Measurements from ENCODE around the gene SPAG16. TPM values are rescaled to one million over a fixed set of nuclear protein-coding genes. Genes with fewer than 3 reads are reported as not detected.

Gene SPAG16
- total RNA-seq, 2 donors from 2014 or later = 5.3 to 6.6 TPM

GRCh38 chr2:214077727-214078126, 793.5 kb downstream of the SPAG16 start:
- Mint-ChIP-seq H3K27ac (no peak overlapping the region), H3K9me3 (peaks cover 4% of the 10 kb centered on the region), H3K4me1 (ENCODE audit: low read depth in 2 of 2) (no peaks in the 10 kb centered on the region), H3K36me3 (no peaks in the 10 kb centered on the region), H3K4me3 (no peak overlapping the region), H3K27me3 (no peaks in the 10 kb centered on the region)
- DNase-seq (ENCODE audit: low spot score) = no peak
- no peak for ATAC-seq

- Mint-ChIP-seq H3K27ac (no peak overlapping the region), H3K27me3 (no peaks in the 10 kb centered on the region), H3K4me1 (ENCODE audit: low read depth in 2 of 2) (no peaks in the 10 kb centered on the region), H3K36me3 (no peaks in the 10 kb centered on the region), H3K9me3 (peaks cover 4% of the 10 kb centered on the region), H3K4me3 (no peak overlapping the region)
- ATAC-seq (no peak), DNase-seq (ENCODE audit: low spot score) (no peak)
These were observed 794.8 kb downstream of the SPAG16 start for GRCh38 chr2:214079032-214079431.

GRCh38 chr2:214088536-214088935, 804.3 kb downstream of the SPAG16 start:
- DNase-seq (ENCODE audit: low spot score) = no peak
- Mint-ChIP-seq H3K27me3 (no peaks in the 10 kb centered on the region), H3K27ac (no peak overlapping the region), H3K4me3 (no peak overlapping the region), H3K9me3 (peaks cover 4% of the 10 kb centered on the region), H3K4me1 (ENCODE audit: low read depth in 2 of 2) (no peaks in the 10 kb centered on the region), H3K36me3 (no peaks in the 10 kb centered on the region)
- ATAC-seq = no peak

- Mint-ChIP-seq H3K4me1 (ENCODE audit: low read depth in 2 of 2) (no peaks in the 10 kb centered on the region), H3K27ac (no peak overlapping the region), H3K27me3 (no peaks in the 10 kb centered on the region), H3K9me3 (no peaks in the 10 kb centered on the region), H3K4me3 (no peak overlapping the region), H3K36me3 (no peaks in the 10 kb centered on the region)
- DNase-seq (ENCODE audit: low spot score) (no peak), ATAC-seq (no peak)
These were observed 812.0 kb downstream of the SPAG16 start for GRCh38 chr2:214096208-214096715.

- H3K27ac Mint-ChIP-seq = no peak overlapping the region
- H3K36me3 Mint-ChIP-seq = no peaks in the 10 kb centered on the region
- DNase-seq (ENCODE audit: low spot score) (no peak), ATAC-seq (no peak)
- H3K4me1 Mint-ChIP-seq (ENCODE audit: low read depth in 2 of 2) = no peaks in the 10 kb centered on the region
- no peaks in the 10 kb centered on the region for H3K27me3 Mint-ChIP-seq
- H3K9me3 Mint-ChIP-seq = peaks cover 4% of the 10 kb centered on the region
- H3K4me3 Mint-ChIP-seq = no peak overlapping the region
These were observed 814.5 kb downstream of the SPAG16 start for GRCh38 chr2:214098811-214099210.

- no peaks in the 10 kb centered on the region for H3K36me3 Mint-ChIP-seq
- DNase-seq (ENCODE audit: low spot score) (no peak), ATAC-seq (no peak)
- H3K27me3 Mint-ChIP-seq = no peaks in the 10 kb centered on the region
- no peak overlapping the region for H3K4me3 Mint-ChIP-seq
- peaks cover 11% of the 10 kb centered on the region for H3K9me3 Mint-ChIP-seq
- no peaks in the 10 kb centered on the region for H3K4me1 Mint-ChIP-seq (ENCODE audit: low read depth in 2 of 2)
- H3K27ac Mint-ChIP-seq = no peak overlapping the region
These were observed 816.2 kb downstream of the SPAG16 start for GRCh38 chr2:214100488-214100887.

- ATAC-seq = no peak
- no peak overlapping the region for H3K4me3 Mint-ChIP-seq
- no peaks in the 10 kb centered on the region for H3K36me3 Mint-ChIP-seq
- DNase-seq (ENCODE audit: low spot score) = no peak
- peaks cover 11% of the 10 kb centered on the region for H3K9me3 Mint-ChIP-seq
- H3K27me3 Mint-ChIP-seq = no peaks in the 10 kb centered on the region
- H3K4me1 Mint-ChIP-seq (ENCODE audit: low read depth in 2 of 2) = no peaks in the 10 kb centered on the region
- H3K27ac Mint-ChIP-seq = no peak overlapping the region
These were observed 819.2 kb downstream of the SPAG16 start for GRCh38 chr2:214103276-214104001.

- no peak overlapping the region for H3K27ac Mint-ChIP-seq
- H3K9me3 Mint-ChIP-seq = peaks cover 11% of the 10 kb centered on the region
- H3K27me3 Mint-ChIP-seq = no peaks in the 10 kb centered on the region
- no peak for ATAC-seq
- no peaks in the 10 kb centered on the region for H3K36me3 Mint-ChIP-seq
- no peak overlapping the region for H3K4me3 Mint-ChIP-seq
- DNase-seq (ENCODE audit: low spot score) = no peak
- H3K4me1 Mint-ChIP-seq (ENCODE audit: low read depth in 2 of 2) = no peaks in the 10 kb centered on the region
These were observed 820.0 kb downstream of the SPAG16 start for GRCh38 chr2:214104219-214104618.

GRCh38 chr2:214104967-214105366, 820.7 kb downstream of the SPAG16 start:
- no peak for ATAC-seq
- peaks cover 11% of the 10 kb centered on the region for H3K9me3 Mint-ChIP-seq

GRCh38 chr2:214107726-214108125, 823.5 kb downstream of the SPAG16 start:
- ATAC-seq = no peak
- no peak for DNase-seq (ENCODE audit: low spot score)
- H3K9me3 Mint-ChIP-seq = peaks cover 16% of the 10 kb centered on the region
- no peaks in the 10 kb centered on the region for H3K27me3 Mint-ChIP-seq
- no peak overlapping the region for H3K27ac Mint-ChIP-seq
- no peak overlapping the region for H3K4me3 Mint-ChIP-seq
- H3K4me1 Mint-ChIP-seq (ENCODE audit: low read depth in 2 of 2) = no peaks in the 10 kb centered on the region
- H3K36me3 Mint-ChIP-seq = no peaks in the 10 kb centered on the region

More at GRCh38 chr2:214104967-214105366, 820.7 kb downstream of the SPAG16 start:
- DNase-seq (ENCODE audit: low spot score) = no peak
- Mint-ChIP-seq H3K36me3 (no peaks in the 10 kb centered on the region), H3K27ac (no peak overlapping the region), H3K4me1 (ENCODE audit: low read depth in 2 of 2) (no peaks in the 10 kb centered on the region), H3K4me3 (no peak overlapping the region), H3K27me3 (no peaks in the 10 kb centered on the region)

GRCh38 chr2:214108598-214108997, 824.3 kb downstream of the SPAG16 start:
- Mint-ChIP-seq H3K9me3 (peaks cover 18% of the 10 kb centered on the region), H3K27ac (no peak overlapping the region), H3K36me3 (peaks cover 5% of the 10 kb centered on the region), H3K27me3 (no peaks in the 10 kb centered on the region), H3K4me3 (no peak overlapping the region), H3K4me1 (ENCODE audit: low read depth in 2 of 2) (no peaks in the 10 kb centered on the region)
- DNase-seq (ENCODE audit: low spot score) (no peak), ATAC-seq (no peak)

- ATAC-seq = no peak
- no peak for DNase-seq (ENCODE audit: low spot score)
- H3K4me1 Mint-ChIP-seq (ENCODE audit: low read depth in 2 of 2) = no peaks in the 10 kb centered on the region
- H3K36me3 Mint-ChIP-seq = peaks cover 15% of the 10 kb centered on the region
- H3K27ac Mint-ChIP-seq = no peak overlapping the region
- no peaks in the 10 kb centered on the region for H3K27me3 Mint-ChIP-seq
- peaks cover 20% of the 10 kb centered on the region for H3K9me3 Mint-ChIP-seq
- no peak overlapping the region for H3K4me3 Mint-ChIP-seq
These were observed 832.8 kb downstream of the SPAG16 start for GRCh38 chr2:214117054-214117453.

- H3K27me3 Mint-ChIP-seq = no peaks in the 10 kb centered on the region
- no peak overlapping the region for H3K4me3 Mint-ChIP-seq
- no peak overlapping the region for H3K27ac Mint-ChIP-seq
- peaks cover 13% of the 10 kb centered on the region for H3K9me3 Mint-ChIP-seq
- DNase-seq (ENCODE audit: low spot score) (no peak), ATAC-seq (no peak)
- H3K36me3 Mint-ChIP-seq = no peaks in the 10 kb centered on the region
- H3K4me1 Mint-ChIP-seq (ENCODE audit: low read depth in 2 of 2) = no peaks in the 10 kb centered on the region
These were observed 841.9 kb downstream of the SPAG16 start for GRCh38 chr2:214126135-214126534.

- Mint-ChIP-seq H3K36me3 (no peaks in the 10 kb centered on the region), H3K27me3 (no peaks in the 10 kb centered on the region), H3K27ac (no peak overlapping the region), H3K4me1 (ENCODE audit: low read depth in 2 of 2) (no peaks in the 10 kb centered on the region), H3K4me3 (no peak overlapping the region), H3K9me3 (peaks cover 13% of the 10 kb centered on the region)
- no peak for DNase-seq (ENCODE audit: low spot score)
- no peak for ATAC-seq
These were observed 842.9 kb downstream of the SPAG16 start for GRCh38 chr2:214127170-214127569.

- no peak overlapping the region for H3K4me3 Mint-ChIP-seq
- ATAC-seq (no peak), DNase-seq (ENCODE audit: low spot score) (no peak)
- no peak overlapping the region for H3K27ac Mint-ChIP-seq
- H3K36me3 Mint-ChIP-seq = no peaks in the 10 kb centered on the region
- H3K9me3 Mint-ChIP-seq = peaks cover 16% of the 10 kb centered on the region
- H3K4me1 Mint-ChIP-seq (ENCODE audit: low read depth in 2 of 2) = no peaks in the 10 kb centered on the region
- H3K27me3 Mint-ChIP-seq = no peaks in the 10 kb centered on the region
These were observed 843.3 kb downstream of the SPAG16 start for GRCh38 chr2:214127571-214127970.
